ENCODE results near the gene MLF2. TPM values are rescaled to one million over a fixed set of nuclear protein-coding genes. Genes with fewer than 3 reads are reported as not detected.

The MLF2 gene
- total RNA-seq, 4 donors from 2014 or later: 103 to 205 (median 133) TPM

DNA sequence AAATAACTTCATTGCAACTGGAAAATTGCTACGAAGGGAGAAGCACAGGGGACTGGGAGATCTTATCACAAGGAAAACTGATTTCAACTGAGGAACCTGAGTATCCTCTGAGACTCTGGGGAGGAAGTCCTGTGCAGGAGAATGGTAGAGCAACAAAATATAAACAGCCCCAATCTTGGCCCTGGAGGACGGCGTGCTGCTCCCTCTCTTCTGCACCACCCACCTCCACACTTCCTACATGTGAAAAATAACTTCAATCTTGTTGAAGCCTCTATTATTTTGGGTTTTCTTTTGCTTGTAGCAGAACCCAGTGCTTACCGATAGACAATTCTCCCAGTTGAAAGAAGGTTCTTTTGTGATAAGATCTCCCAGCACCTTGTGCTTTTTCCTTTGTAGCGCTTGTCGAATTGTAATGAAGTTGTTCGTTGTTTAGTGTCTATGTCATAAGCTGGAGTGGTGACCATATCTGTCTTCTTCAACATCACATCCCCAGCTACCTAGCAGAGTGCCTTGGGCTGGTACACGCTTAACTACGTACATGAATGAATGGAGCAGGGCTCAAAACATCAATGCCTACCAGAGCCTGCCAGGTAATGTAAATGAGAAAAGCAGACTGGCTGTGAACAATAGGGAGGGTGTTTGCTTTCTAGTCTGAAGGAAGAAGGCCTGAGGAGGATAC is 33.6 kb upstream of the MLF2 start:
- 66% methylated on average over 9 of the region's 9 CpGs for WGBS, 2 donors
- Histone ChIP-seq H3K27ac (no peak overlapping the region), H3K9me3 (no peaks in the 10 kb centered on the region), H3K27me3 (no peaks in the 10 kb centered on the region), H3K4me3 (no peak overlapping the region), H3K36me3 (no peaks in the 10 kb centered on the region), H3K4me1 (no peaks in the 10 kb centered on the region)
- DNase-seq (ENCODE audit: low spot score in 2 of 2): no peak
- TF ChIP-seq EP300 (IDR thresholded peaks at IDR 0.05): no peak
- TF ChIP-seq POLR2A (IDR thresholded peaks at IDR 0.05): no peak
- TF ChIP-seq, protein P1, sequence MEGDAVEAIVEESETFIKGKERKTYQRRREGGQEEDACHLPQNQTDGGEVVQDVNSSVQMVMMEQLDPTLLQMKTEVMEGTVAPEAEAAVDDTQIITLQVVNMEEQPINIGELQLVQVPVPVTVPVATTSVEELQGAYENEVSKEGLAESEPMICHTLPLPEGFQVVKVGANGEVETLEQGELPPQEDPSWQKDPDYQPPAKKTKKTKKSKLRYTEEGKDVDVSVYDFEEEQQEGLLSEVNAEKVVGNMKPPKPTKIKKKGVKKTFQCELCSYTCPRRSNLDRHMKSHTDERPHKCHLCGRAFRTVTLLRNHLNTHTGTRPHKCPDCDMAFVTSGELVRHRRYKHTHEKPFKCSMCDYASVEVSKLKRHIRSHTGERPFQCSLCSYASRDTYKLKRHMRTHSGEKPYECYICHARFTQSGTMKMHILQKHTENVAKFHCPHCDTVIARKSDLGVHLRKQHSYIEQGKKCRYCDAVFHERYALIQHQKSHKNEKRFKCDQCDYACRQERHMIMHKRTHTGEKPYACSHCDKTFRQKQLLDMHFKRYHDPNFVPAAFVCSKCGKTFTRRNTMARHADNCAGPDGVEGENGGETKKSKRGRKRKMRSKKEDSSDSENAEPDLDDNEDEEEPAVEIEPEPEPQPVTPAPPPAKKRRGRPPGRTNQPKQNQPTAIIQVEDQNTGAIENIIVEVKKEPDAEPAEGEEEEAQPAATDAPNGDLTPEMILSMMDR (IDR thresholded peaks at IDR 0.05): no peak

DNA sequence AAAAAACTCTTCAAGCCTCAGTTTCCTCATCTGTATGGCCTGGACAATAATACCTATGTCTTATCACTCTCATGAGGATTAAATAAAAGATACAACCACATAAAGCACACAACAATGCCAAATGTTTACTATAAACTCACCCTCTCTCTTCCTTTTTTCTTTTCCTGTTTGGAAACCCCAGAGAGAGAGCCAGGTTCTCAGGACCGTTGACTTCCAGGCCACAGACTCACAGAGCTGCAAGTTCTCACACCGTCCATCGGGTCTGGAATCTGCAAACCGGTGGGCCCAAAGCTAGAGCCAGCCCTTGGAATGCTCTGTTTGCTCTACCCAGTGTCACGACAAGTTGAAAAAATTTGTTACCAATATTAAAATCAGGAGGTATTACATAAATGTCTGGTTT is 31.8 kb upstream of the MLF2 start:
- no peaks in the 10 kb centered on the region for H3K9me3 ChIP-seq
- H3K27me3 ChIP-seq: no peaks in the 10 kb centered on the region
- H3K36me3 ChIP-seq: no peaks in the 10 kb centered on the region
- 72 to 74% methylated on average over 5 of the region's 5 CpGs for WGBS, 2 donors
- H3K4me3 ChIP-seq: no peak overlapping the region
- H3K4me1 ChIP-seq: no peaks in the 10 kb centered on the region
- no peak overlapping the region for H3K27ac ChIP-seq
- DNase-seq (ENCODE audit: low spot score in 2 of 2): no peak
- TF ChIP-seq, protein P1 (IDR thresholded peaks at IDR 0.05): no peak
- TF ChIP-seq EP300 (IDR thresholded peaks at IDR 0.05) (no peak), POLR2A (IDR thresholded peaks at IDR 0.05) (no peak)

DNA sequence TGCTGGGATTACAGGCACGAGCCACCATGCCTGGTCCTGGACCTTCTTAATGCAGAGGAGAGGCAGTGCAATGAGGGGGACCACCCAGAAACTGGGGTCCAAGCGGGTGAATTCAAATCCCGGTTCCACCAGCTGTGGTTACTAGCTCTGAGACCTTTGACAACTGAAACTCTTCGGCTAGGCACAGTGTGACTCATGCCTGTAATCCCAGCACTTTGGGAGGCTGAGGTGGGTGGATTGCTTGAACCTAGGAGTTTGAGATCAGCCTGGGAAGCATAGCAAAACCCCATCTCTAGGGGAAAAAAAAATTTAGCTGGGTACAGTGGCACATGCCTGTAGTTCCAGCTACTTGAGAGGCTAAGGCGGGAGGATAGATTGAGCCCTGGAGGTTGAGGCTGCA is 31.4 kb upstream of the MLF2 start:
- H3K9me3 ChIP-seq: no peaks in the 10 kb centered on the region
- H3K27me3 ChIP-seq: no peaks in the 10 kb centered on the region
- WGBS, 2 donors: 63 to 82% methylated on average over 5 of the region's 5 CpGs
- H3K4me3 ChIP-seq: no peak overlapping the region
- H3K4me1 ChIP-seq: peaks cover 0 to 3% (median 0%) of the 10 kb centered on the region in 4 donors
- TF ChIP-seq POLR2A (IDR thresholded peaks at IDR 0.05): no peak
- TF ChIP-seq, protein P1 (IDR thresholded peaks at IDR 0.05): no peak
- no peak for TF ChIP-seq EP300 (IDR thresholded peaks at IDR 0.05)
- no peak overlapping the region for H3K27ac ChIP-seq
- DNase-seq (ENCODE audit: low spot score in 2 of 2): no peak
- no peaks in the 10 kb centered on the region for H3K36me3 ChIP-seq

DNA sequence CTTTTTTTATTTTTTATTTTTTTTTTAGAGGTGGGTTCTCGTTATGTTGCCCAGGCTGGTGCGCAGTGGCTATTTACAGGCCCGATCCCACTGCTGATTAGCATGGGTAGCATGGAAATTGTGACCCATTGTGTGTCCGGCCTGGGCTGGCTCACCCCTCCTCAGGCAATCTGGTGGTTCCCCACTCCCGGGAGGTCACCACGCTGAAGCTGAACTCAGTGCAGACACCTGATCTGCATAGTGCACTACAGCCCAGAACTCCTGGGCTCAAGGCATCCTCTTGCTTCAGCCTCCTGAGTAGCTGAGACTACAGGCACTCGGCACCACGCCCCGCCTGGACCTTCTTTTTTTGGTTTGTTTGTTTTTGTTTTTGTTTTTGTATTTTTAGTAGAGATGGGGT is 30.9 kb upstream of the MLF2 start:
- WGBS, 2 donors: 78 to 85% methylated on average over 9 of the region's 9 CpGs
- no peak for DNase-seq (ENCODE audit: low spot score in 2 of 2)
- Histone ChIP-seq H3K27me3 (no peaks in the 10 kb centered on the region), H3K27ac (no peak overlapping the region), H3K36me3 (no peaks in the 10 kb centered on the region), H3K4me1 (peaks cover 0 to 7% (median 0%) of the 10 kb centered on the region in 4 donors), H3K4me3 (no peak overlapping the region), H3K9me3 (no peaks in the 10 kb centered on the region)
- TF ChIP-seq, protein P1 (IDR thresholded peaks at IDR 0.05): no peak
- TF ChIP-seq EP300 (IDR thresholded peaks at IDR 0.05) (no peak), POLR2A (IDR thresholded peaks at IDR 0.05) (no peak)

DNA sequence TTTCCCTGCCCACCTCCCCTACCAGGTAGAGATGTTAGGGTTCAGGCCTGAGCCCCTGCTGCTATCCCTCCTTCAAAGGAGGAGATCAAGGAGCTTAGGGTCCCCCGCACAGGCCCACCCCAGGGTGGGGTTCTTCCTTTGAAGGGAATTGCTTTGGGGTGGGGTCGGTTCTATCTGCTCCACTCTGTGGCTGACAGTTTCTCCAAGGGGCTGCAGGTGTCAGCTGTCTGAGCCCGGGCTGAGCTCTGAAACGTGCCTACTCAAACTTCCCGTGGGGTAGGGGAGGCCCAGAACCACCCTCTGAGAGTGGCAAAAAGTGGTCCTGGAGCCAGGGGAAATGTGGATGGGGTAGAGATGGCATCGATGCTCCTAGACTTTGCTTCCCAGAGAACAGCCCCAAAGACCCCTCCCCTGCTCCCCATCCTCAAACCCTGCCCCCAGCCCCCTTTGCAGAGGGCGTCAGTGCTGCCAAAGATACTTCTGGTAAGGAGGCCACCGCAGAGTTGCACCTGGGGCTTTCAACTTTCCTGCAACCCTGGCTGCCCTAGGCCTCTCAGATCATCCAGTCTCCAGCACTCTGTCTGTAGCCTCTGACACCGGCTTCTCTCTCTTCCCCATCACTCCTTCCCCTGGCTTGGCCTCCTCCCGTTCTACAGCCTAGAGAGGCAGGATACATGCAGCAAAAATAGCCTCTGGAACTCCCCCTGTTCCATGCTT is 30.1 kb upstream of the MLF2 start:
- 62 to 70% methylated on average over 9 to 10 of the region's 10 CpGs for WGBS, 2 donors
- no peaks in the 10 kb centered on the region for H3K9me3 ChIP-seq
- DNase-seq (ENCODE audit: low spot score in 2 of 2): no peak
- TF ChIP-seq, protein P1 (IDR thresholded peaks at IDR 0.05): no peak
- no peak for TF ChIP-seq EP300 (IDR thresholded peaks at IDR 0.05)
- TF ChIP-seq POLR2A (IDR thresholded peaks at IDR 0.05): no peak
- peaks cover 0 to 15% (median 4%) of the 10 kb centered on the region in 4 donors for H3K4me1 ChIP-seq
- no peaks in the 10 kb centered on the region for H3K27me3 ChIP-seq
- no peak overlapping the region for H3K27ac ChIP-seq
- H3K4me3 ChIP-seq: no peak overlapping the region
- H3K36me3 ChIP-seq: no peaks in the 10 kb centered on the region

Measured in tibial nerve (tissue), 4 donors.